Esophagus muscularis mucosa (tissue), 4 donors: ENCODE results near the gene MEF2C. TPM values are rescaled to one million over a fixed set of nuclear protein-coding genes. Genes with fewer than 3 reads are reported as not detected.

Experiments
- DNase-seq: peaks from one replicate; pipeline ENCODE4 v3.0.0-alpha.2; 2017; ENCODE audit errors: extremely low spot score
- H3K27ac ChIP-seq, 4 donors: fragments of 200-600 bp; sonication (generic); replicated peaks in 1 of 4; 1 replicate in 3 of 4; 2 replicates in 1 of 4; pipeline ENCODE4 v1.5.1; 2016 to 2019; ENCODE audit warnings: mild to moderate bottlenecking in 1 of 4
- H3K27me3 ChIP-seq, 4 donors: fragments of 200-600 bp; sonication (generic); one replicate each; pipeline versions ENCODE4 v1.5.1 to v1.6.0; 2016 to 2019
- H3K36me3 ChIP-seq, 4 donors: fragments of 200-600 bp; sonication (generic); one replicate each; pipeline ENCODE4 v1.5.1; 2016 to 2019
- H3K4me1 ChIP-seq, 4 donors: fragments of 200-600 bp; sonication (generic); one replicate each; pipeline ENCODE4 v1.5.1; 2016 to 2019
- H3K4me3 ChIP-seq, 4 donors: fragments of 200-600 bp; sonication (generic); 1 replicate in 2 of 4; 2 replicates in 2 of 4; pipeline ENCODE4 v1.5.1; 2016 to 2019; ENCODE audit warnings: mild to moderate bottlenecking in 4 of 4, moderate library complexity in 1 of 4
- H3K9me3 ChIP-seq, 4 donors: fragments of 200-600 bp; sonication (generic); 1 replicate in 3 of 4; 2 replicates in 1 of 4; pipeline ENCODE4 v1.5.1; 2016 to 2019
- CTCF ChIP-seq, 3 experiments: fragments of 200-600 bp in 2 of 3; fragments of 450-650 bp in 1 of 3; sonication (generic) in 2 of 3; IDR thresholded peaks; one replicate each; pipeline ENCODE4 v1.5.1; 2017 to 2019; ENCODE audit warnings: antibody characterized with exemption in 3 of 3, mild to moderate bottlenecking in 2 of 3, moderate library complexity in 1 of 3
- EP300 ChIP-seq: sonication (generic); formaldehyde crosslinking; IDR thresholded peaks from one replicate; pipeline ENCODE4 v1.6.1; 2017; ENCODE audit warnings: antibody characterized with exemption
- POLR2A ChIP-seq: fragments of 450-650 bp; IDR thresholded peaks from one replicate; pipeline ENCODE4 v1.6.1; 2017; ENCODE audit warnings: antibody characterized with exemption, moderate library complexity, mild to moderate bottlenecking, low read depth
- POLR2AphosphoS5 ChIP-seq, 2 donors: sonication (generic); formaldehyde crosslinking; IDR thresholded peaks; one replicate each; pipeline ENCODE4 v1.6.1; 2017; ENCODE audit warnings: antibody characterized with exemption in 2 of 2
- WGBS: methylation state at CpG from one replicate; pipeline ENCODE4 v1.1.5; 2018; 5-methylcytosine and 5-hydroxymethylcytosine counted together
- intact Hi-C: fragments of 100-400 bp; cut with DNase I; formaldehyde crosslinking; loops from one replicate; pipeline ENCODE4 v1.15.1; 2023
- total RNA-seq, 4 donors: library from RNA; depleted of rRNA; stranded (reverse); fragments of >200 nt; gene quantifications; one replicate each; pipeline versions ENCODE4 v1.1.0 to v1.2.1, GENCODE V29; 2016

The MEF2C gene
- total RNA-seq, result 10 to 100 TPM; 20.8 to 34.3 (median 29.0) TPM

- Histone ChIP-seq H3K4me3 (peak within 1 kb of the TSS; percentile 57 to 80 (median 74)), H3K27ac (peak within 1 kb of the TSS; percentile 87 to 96 (median 91)), H3K9me3 (no peaks in the 10 kb centered on the region), H3K36me3 (no peaks in the 10 kb centered on the region), H3K4me1 (peaks cover 11 to 73% (median 57%) of the 10 kb centered on the region in 4 donors), H3K27me3 (no peaks in the 10 kb centered on the region)
- peak; percentile 92 for DNase-seq
- TF ChIP-seq CTCF (IDR thresholded peaks at IDR 0.05) (no peak), EP300 (no peak), POLR2A (peak; percentile 45), POLR2AphosphoS5 (IDR thresholded peaks at IDR 0.05) (peak; percentile 68 to 93)
- WGBS, result under 1% methylated on average over 51 of the region's 52 CpGs
- intact Hi-C loops, result loop anchor here (2.0 to 10.0 kb wide), 3 partner anchors 46 to 151 kb away; no protein-coding TSS in a partner anchor
Observed at GRCh38 chr5:88883059-88883835, at the start of gene MEF2C. TSS of gene MEF2C (minus strand) at chr5:88883184. CDS start at chr5:88823788, 59,396 bp downstream.

- H3K27me3 ChIP-seq, result no peaks in the 10 kb centered on the region
- TF ChIP-seq CTCF (IDR thresholded peaks at IDR 0.05) (no peak), EP300 (no peak)
- intact Hi-C loops, result no loop called here
- no peak overlapping the region for H3K4me3 ChIP-seq
- no peaks in the 10 kb centered on the region for H3K9me3 ChIP-seq
- no peak for DNase-seq
- H3K4me1 ChIP-seq, result peaks cover 0 to 5% (median 0%) of the 10 kb centered on the region in 4 donors
- 92% methylated on average over 2 of the region's 2 CpGs for WGBS
- no peak overlapping the region for H3K27ac ChIP-seq
- no peaks in the 10 kb centered on the region for H3K36me3 ChIP-seq
Observed at GRCh38 chr5:88932541-88932940, 49.6 kb upstream of the MEF2C start.

- WGBS, result 60% methylated on average over 1 of the region's 1 CpG
- intact Hi-C loops, result no loop called here
- no peak overlapping the region for H3K27ac ChIP-seq
- H3K4me3 ChIP-seq, result no peak overlapping the region
- no peaks in the 10 kb centered on the region for H3K36me3 ChIP-seq
- H3K9me3 ChIP-seq, result no peaks in the 10 kb centered on the region
- DNase-seq, result no peak
- TF ChIP-seq CTCF (IDR thresholded peaks at IDR 0.05) (no peak), POLR2A (no peak), POLR2AphosphoS5 (IDR thresholded peaks at IDR 0.05) (no peak), EP300 (no peak)
- no peaks in the 10 kb centered on the region for H3K27me3 ChIP-seq
- peaks cover 0 to 7% (median 3%) of the 10 kb centered on the region in 4 donors for H3K4me1 ChIP-seq
Observed at GRCh38 chr5:88930335-88930734, 47.4 kb upstream of the MEF2C start.

DNA sequence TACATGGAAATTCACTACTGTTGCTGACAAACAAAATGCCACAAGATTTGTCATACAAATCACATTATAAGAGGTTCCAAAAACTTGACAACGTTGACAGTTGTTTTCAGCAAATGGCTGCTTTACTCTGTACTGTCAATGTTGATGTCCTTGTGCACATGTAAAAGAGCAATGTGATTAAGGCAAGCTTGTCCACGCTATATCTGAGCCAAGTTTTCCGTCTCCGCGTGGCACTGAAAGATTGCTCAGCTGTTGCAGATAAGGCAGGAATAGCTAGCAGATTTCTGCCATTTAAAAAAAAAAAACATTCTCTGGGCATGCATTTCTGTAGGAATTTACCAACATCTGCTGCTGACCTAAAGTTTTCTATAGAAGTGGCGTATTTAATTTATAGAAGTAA is 46.4 kb upstream of the MEF2C start:
- H3K4me3 ChIP-seq, result no peak overlapping the region
- H3K4me1 ChIP-seq, result peaks cover 0 to 7% (median 3%) of the 10 kb centered on the region in 4 donors
- intact Hi-C loops, result no loop called here
- no peak overlapping the region for H3K27ac ChIP-seq
- 95% methylated on average over 6 of the region's 6 CpGs for WGBS
- no peaks in the 10 kb centered on the region for H3K36me3 ChIP-seq
- TF ChIP-seq POLR2A (no peak), CTCF (IDR thresholded peaks at IDR 0.05) (no peak)
- DNase-seq, result no peak
- H3K9me3 ChIP-seq, result no peaks in the 10 kb centered on the region
- H3K27me3 ChIP-seq, result no peaks in the 10 kb centered on the region

DNA sequence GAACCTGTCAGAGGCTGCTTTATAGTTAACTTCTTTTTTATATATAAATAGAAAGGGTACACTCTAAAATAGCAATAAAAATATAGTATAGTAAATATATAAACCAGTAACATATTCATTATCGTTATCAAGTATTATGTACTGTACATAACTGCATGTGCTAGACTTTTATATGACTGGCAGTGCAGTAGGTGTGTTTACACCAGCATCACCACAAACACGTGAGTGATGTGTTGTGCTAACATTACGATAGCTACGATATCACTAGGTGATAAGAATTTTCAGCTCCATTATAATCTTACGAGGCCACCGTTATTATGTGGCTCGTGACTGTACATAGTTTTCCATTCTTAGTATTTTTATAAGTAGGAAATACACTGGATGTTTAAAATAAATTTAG is 43.8 kb upstream of the MEF2C start:
- Histone ChIP-seq H3K36me3 (no peaks in the 10 kb centered on the region), H3K27ac (no peak overlapping the region), H3K4me1 (peaks cover 0 to 7% (median 3%) of the 10 kb centered on the region in 4 donors), H3K9me3 (no peaks in the 10 kb centered on the region), H3K27me3 (no peaks in the 10 kb centered on the region), H3K4me3 (no peak overlapping the region)
- intact Hi-C loops, result no loop called here
- TF ChIP-seq CTCF (IDR thresholded peaks at IDR 0.05) (no peak), POLR2AphosphoS5 (IDR thresholded peaks at IDR 0.05) (no peak), EP300 (no peak), POLR2A (no peak)
- DNase-seq, result no peak
- WGBS, result 94% methylated on average over 7 of the region's 7 CpGs
